K562 (cell line): ENCODE data around the gene GNB2. TPM values are rescaled to one million over a fixed set of nuclear protein-coding genes. Genes with fewer than 3 reads are reported as not detected.

ENCODE experiments used
- EGR1 ChIP-seq: fragments of 450-650 bp; conservative IDR thresholded peaks from 2 replicates; pipeline ENCODE4 v1.6.1; 2017; ENCODE audit warnings: mild to moderate bottlenecking
- PPARD ChIP-seq: fragments of 250-450 bp; sonication (Bioruptor Pico); IDR thresholded peaks from 2 replicates; pipeline ENCODE4 v1.8.0; 2022; ENCODE audit warnings: inconsistent platforms, mild to moderate bottlenecking, moderate library complexity
- SNAPC5 ChIP-seq: fragments of 250-450 bp; sonication (Bioruptor Pico); IDR thresholded peaks from 2 replicates; pipeline ENCODE4 v1.8.0; 2021; ENCODE audit warnings: moderate library complexity, mild to moderate bottlenecking, inconsistent platforms
- ZFPM2 ChIP-seq: fragments of 250-450 bp; sonication (Bioruptor Pico); IDR thresholded peaks from 2 replicates; pipeline ENCODE4 v1.5.1; 2022; ENCODE audit warnings: mild to moderate bottlenecking
- ZNF318 ChIP-seq, 2 experiments: fragments of 450-650 bp; IDR thresholded peaks; 2 replicates each; pipeline ENCODE4 v1.6.1; 2016; ENCODE audit warnings: mild to moderate bottlenecking in 2 of 2, borderline replicate concordance in 1 of 2, low read depth in 1 of 2, moderate library complexity in 1 of 2
- ZNF407 ChIP-seq: fragments of 450-650 bp; IDR thresholded peaks from 2 replicates; pipeline ENCODE4 v1.6.1; 2016; ENCODE audit warnings: low read depth
- polyA plus RNA-seq, 8 experiments: library from polyadenylated mRNA; depleted of rRNA in 4 of 8; stranded (reverse) in 5 of 8; unstranded in 3 of 8; fragments of >200 nt; fragmentation: Nextera tagmentation in 2 of 8; fragmentation: Illumina TruSeq in 1 of 8; extraction: Ambion mirVana in 2 of 8; extraction: Trizol in 1 of 8; gene quantifications; 2 replicates each; pipeline versions ENCODE4 v1.2.1 to v1.2.3, GENCODE V29; 2011 to 2014; ENCODE audit warnings: inconsistent platforms in 1 of 8, missing spikeins in 1 of 8
- total RNA-seq, 7 experiments: library from RNA; depleted of rRNA in 6 of 7; stranded (reverse); fragments of >200 nt in 6 of 7; fragmentation: Illumina TruSeq in 2 of 7; extraction: Trizol in 2 of 7; gene quantifications; 2 replicates each; pipeline versions ENCODE4 v1.2.1 to v1.2.3, GENCODE V29; 2011 to 2021; ENCODE audit warnings: low replicate concordance in 1 of 7
- TF ChIP-seq, protein P1 (sequence below): IDR thresholded peaks from 2 replicates; pipeline ENCODE4 v1.6.1; 2011; ENCODE audit not compliant: insufficient read length; ENCODE audit errors: extremely low read depth

Gene GNB2
- total and polyA plus RNA-seq, 9 of the 15 experiments (the other 6 are each of a cell fraction or from before 2014, with no cell fraction given) = 0.65 to 320 (median 104) TPM

GRCh38 chr7:100640517-100641440 is 32.8 kb upstream of the GNB2 start (continued):
- TF ChIP-seq ZNF318 (IDR thresholded peaks at IDR 0.05; ENCODE audit: borderline replicate concordance in 1 of 2, low read depth in 1 of 2) (no peak), PPARD (CRISPR knock-in tag) (no peak), SNAPC5 (CRISPR knock-in tag) (no peak), ZFPM2 (CRISPR knock-in tag) (no peak), EGR1 (peak; percentile 26; the same call in 1 of the 2 replicates), ZNF407 (no peak)
- TF ChIP-seq, protein P1, sequence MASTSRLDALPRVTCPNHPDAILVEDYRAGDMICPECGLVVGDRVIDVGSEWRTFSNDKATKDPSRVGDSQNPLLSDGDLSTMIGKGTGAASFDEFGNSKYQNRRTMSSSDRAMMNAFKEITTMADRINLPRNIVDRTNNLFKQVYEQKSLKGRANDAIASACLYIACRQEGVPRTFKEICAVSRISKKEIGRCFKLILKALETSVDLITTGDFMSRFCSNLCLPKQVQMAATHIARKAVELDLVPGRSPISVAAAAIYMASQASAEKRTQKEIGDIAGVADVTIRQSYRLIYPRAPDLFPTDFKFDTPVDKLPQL = no peak
